Breast epithelium (tissue), 4 donors: Measurements from ENCODE around the gene ZNF620. TPM values are rescaled to one million over a fixed set of nuclear protein-coding genes. Genes with fewer than 3 reads are reported as not detected.

ENCODE experiments used
- DNase-seq, 2 donors: peaks; one replicate each; pipeline ENCODE4 v3.0.0-alpha.2; 2019; ENCODE audit warnings: low spot score in 2 of 2
- H3K27ac ChIP-seq, 2 donors: fragments of 200-600 bp; sonication (generic) in 1 of 2; one replicate each; pipeline ENCODE4 v1.5.1; 2016 to 2019; ENCODE audit warnings: mild to moderate bottlenecking in 1 of 2
- H3K27me3 ChIP-seq, 2 donors: fragments of 200-600 bp; sonication (generic) in 1 of 2; one replicate each; pipeline versions ENCODE4 v1.5.1 to v1.6.0; 2017 to 2019; ENCODE audit warnings: control low read depth in 1 of 2, mild to moderate bottlenecking in 1 of 2
- H3K36me3 ChIP-seq: fragments of 200-600 bp; one replicate; pipeline ENCODE4 v1.5.1; 2019
- H3K4me1 ChIP-seq, 2 donors: fragments of 200-600 bp; sonication (generic); one replicate each; pipeline ENCODE4 v1.5.1; 2016 to 2019; ENCODE audit warnings: control low read depth in 1 of 2
- H3K4me3 ChIP-seq, 3 donors: fragments of 200-600 bp; sonication (generic); 1 replicate in 2 of 3; 2 replicates in 1 of 3; pipeline ENCODE4 v1.5.1; 2016 to 2019; ENCODE audit warnings: mild to moderate bottlenecking in 3 of 3, moderate library complexity in 2 of 3
- H3K9me3 ChIP-seq, 2 donors: fragments of 200-600 bp; sonication (generic) in 1 of 2; one replicate each; pipeline ENCODE4 v1.5.1; 2016 to 2019; ENCODE audit warnings: control low read depth in 1 of 2
- CTCF ChIP-seq, 3 donors: fragments of 450-650 bp; IDR thresholded peaks; one replicate each; pipeline ENCODE4 v1.5.1; 2016 to 2017; ENCODE audit warnings: antibody characterized with exemption in 3 of 3, mild to moderate bottlenecking in 3 of 3, moderate library complexity in 3 of 3
- POLR2A ChIP-seq: fragments of 450-650 bp; IDR thresholded peaks from one replicate; pipeline ENCODE4 v1.6.1; 2016; ENCODE audit warnings: antibody characterized with exemption, mild to moderate bottlenecking, moderate library complexity
- POLR2AphosphoS5 ChIP-seq, 3 donors: sonication (generic); formaldehyde crosslinking; IDR thresholded peaks; one replicate each; pipeline ENCODE4 v1.6.1; 2017; ENCODE audit warnings: antibody characterized with exemption in 3 of 3
- intact Hi-C: fragments of 100-400 bp; cut with DNase I; formaldehyde crosslinking; loops from one replicate; pipeline ENCODE4 v1.15.1; 2023; ENCODE audit warnings: low total_unique reads
- total RNA-seq, 3 donors: library from RNA; depleted of rRNA; stranded (reverse); fragments of >200 nt; gene quantifications; one replicate each; pipeline ENCODE4 v1.1.0, GENCODE V29; 2016

The ZNF620 gene
- total RNA-seq, 3 donors from 2014 or later, result 0.96 to 6.2 (median 4.1) TPM

- Histone ChIP-seq H3K9me3 (no peaks in the 10 kb centered on the region), H3K27me3 (no peaks in the 10 kb centered on the region), H3K4me3 (peak overlapping the region in 1 of 3 donors; percentile 74), H3K27ac (peak overlapping the region; percentile 85 to 86), H3K36me3 (no peaks in the 10 kb centered on the region), H3K4me1 (no peaks in the 10 kb centered on the region)
- TF ChIP-seq POLR2A, result no peak
- no peak for TF ChIP-seq CTCF (IDR thresholded peaks at IDR 0.05)
- TF ChIP-seq POLR2AphosphoS5 (IDR thresholded peaks at IDR 0.05), result peak in 2 of 3 donors; percentile 37 to 75
- intact Hi-C loops, result no loop called here
- DNase-seq, result peak in 1 of 2 donors; percentile 33
These were observed 1.0 kb upstream of the ZNF620 start for GRCh38 chr3:40504636-40505430.

GRCh38 chr3:40511031-40511718 lies 5.3 kb downstream of the ZNF620 start:
- TF ChIP-seq POLR2A (no peak), POLR2AphosphoS5 (IDR thresholded peaks at IDR 0.05) (no peak), CTCF (IDR thresholded peaks at IDR 0.05) (no peak)
- Histone ChIP-seq H3K9me3 (no peaks in the 10 kb centered on the region), H3K27me3 (no peaks in the 10 kb centered on the region), H3K27ac (no peak overlapping the region), H3K4me3 (no peak overlapping the region), H3K36me3 (no peaks in the 10 kb centered on the region), H3K4me1 (no peaks in the 10 kb centered on the region)
- DNase-seq, result no peak
- intact Hi-C loops, result no loop called here

- intact Hi-C loops, result no loop called here
- no peak for DNase-seq
- Histone ChIP-seq H3K36me3 (no peaks in the 10 kb centered on the region), H3K27ac (no peak overlapping the region), H3K4me1 (no peaks in the 10 kb centered on the region), H3K27me3 (no peaks in the 10 kb centered on the region), H3K9me3 (no peaks in the 10 kb centered on the region), H3K4me3 (no peak overlapping the region)
- no peak for TF ChIP-seq CTCF (IDR thresholded peaks at IDR 0.05)
- TF ChIP-seq POLR2A, result no peak
- no peak for TF ChIP-seq POLR2AphosphoS5 (IDR thresholded peaks at IDR 0.05)
These were observed 10.4 kb downstream of the ZNF620 start for GRCh38 chr3:40516201-40516600.

GRCh38 chr3:40518067-40518466 lies 12.2 kb downstream of the ZNF620 start:
- no peaks in the 10 kb centered on the region for H3K4me1 ChIP-seq
- H3K27me3 ChIP-seq, result no peaks in the 10 kb centered on the region
- no peak for DNase-seq
- no peaks in the 10 kb centered on the region for H3K36me3 ChIP-seq
- intact Hi-C loops, result no loop called here
- no peak for TF ChIP-seq POLR2AphosphoS5 (IDR thresholded peaks at IDR 0.05)
- no peak for TF ChIP-seq POLR2A
- no peak for TF ChIP-seq CTCF (IDR thresholded peaks at IDR 0.05)
- H3K4me3 ChIP-seq, result no peak overlapping the region
- H3K27ac ChIP-seq, result no peak overlapping the region
- no peaks in the 10 kb centered on the region for H3K9me3 ChIP-seq

GRCh38 chr3:40518848-40519247 lies 13.0 kb downstream of the ZNF620 start:
- no peak overlapping the region for H3K27ac ChIP-seq
- TF ChIP-seq POLR2AphosphoS5 (IDR thresholded peaks at IDR 0.05) (no peak), CTCF (IDR thresholded peaks at IDR 0.05) (no peak)
- H3K27me3 ChIP-seq, result no peaks in the 10 kb centered on the region
- no peaks in the 10 kb centered on the region for H3K36me3 ChIP-seq
- intact Hi-C loops, result no loop called here
- no peak overlapping the region for H3K4me3 ChIP-seq
- DNase-seq, result no peak
- no peaks in the 10 kb centered on the region for H3K4me1 ChIP-seq
- H3K9me3 ChIP-seq, result no peaks in the 10 kb centered on the region
